Progenitor cell of endocrine pancreas (in vitro differentiated cells): ENCODE results near the gene TYSND1. TPM values are rescaled to one million over a fixed set of nuclear protein-coding genes. Genes with fewer than 3 reads are reported as not detected.

ENCODE experiments used
- DNase-seq: peaks from one replicate; pipeline ENCODE4 v3.0.0; 2021; ENCODE audit warnings: low spot score; ENCODE audit not compliant: unreplicated experiment
- H3K27ac Mint-ChIP-seq: 2 replicates; pipeline ENCODE4 v1.8.0; 2021; ENCODE audit warnings: mild to moderate bottlenecking, moderate library complexity, mixed read lengths
- H3K27me3 Mint-ChIP-seq: 2 replicates; pipeline ENCODE4 v1.8.0; 2021; ENCODE audit warnings: mixed read lengths
- H3K36me3 Mint-ChIP-seq: 2 replicates; pipeline ENCODE4 v1.8.0; 2022; ENCODE audit warnings: mixed read lengths; ENCODE audit not compliant: insufficient read depth
- H3K4me1 Mint-ChIP-seq: 2 replicates; pipeline ENCODE4 v1.8.0; 2021; ENCODE audit warnings: low read depth, mixed read lengths
- H3K4me3 Mint-ChIP-seq: 2 replicates; pipeline ENCODE4 v1.8.0; 2021; ENCODE audit warnings: low read depth, mild to moderate bottlenecking, moderate library complexity, mixed read lengths
- H3K9me3 Mint-ChIP-seq: 2 replicates; pipeline ENCODE4 v1.8.0; 2021; ENCODE audit warnings: low read depth, mixed read lengths
- CTCF ChIP-seq: fragments of 200-600 bp; sonication (generic); IDR thresholded peaks from one replicate; pipeline ENCODE4 v1.5.0; 2021; ENCODE audit warnings: antibody characterized with exemption, mild to moderate bottlenecking; ENCODE audit not compliant: unreplicated experiment
- total RNA-seq: library from RNA; stranded (reverse); gene quantifications from 2 replicates; pipeline ENCODE4 v1.2.1, GENCODE V29; 2021

The TYSND1 gene
- total RNA-seq, 1 donor from 2014 or later: 12.6 TPM

- no peak for TF ChIP-seq CTCF
- Mint-ChIP-seq H3K27ac (no peak overlapping the region), H3K4me1 (no peaks in the 10 kb centered on the region), H3K4me3 (no peak overlapping the region), H3K36me3 (peaks cover 2% of the 10 kb centered on the region), H3K9me3 (no peaks in the 10 kb centered on the region), H3K27me3 (peaks cover 7% of the 10 kb centered on the region)
- no peak for DNase-seq
Observed at GRCh38 chr10:70139151-70139996, 7.1 kb downstream of the TYSND1 start.

GRCh38 chr10:70137927-70138883 lies 8.3 kb downstream of the TYSND1 start:
- H3K4me1 Mint-ChIP-seq: peaks cover under 1% of the 10 kb centered on the region
- H3K9me3 Mint-ChIP-seq: no peaks in the 10 kb centered on the region
- DNase-seq: no peak
- TF ChIP-seq CTCF: no peak
- peaks cover 2% of the 10 kb centered on the region for H3K36me3 Mint-ChIP-seq
- H3K27ac Mint-ChIP-seq: peak overlapping the region; percentile 36
- H3K4me3 Mint-ChIP-seq: no peak overlapping the region
- peaks cover 8% of the 10 kb centered on the region for H3K27me3 Mint-ChIP-seq

- Mint-ChIP-seq H3K27ac (no peak overlapping the region), H3K9me3 (no peaks in the 10 kb centered on the region), H3K36me3 (peaks cover 2% of the 10 kb centered on the region), H3K27me3 (peaks cover 14% of the 10 kb centered on the region), H3K4me1 (peaks cover 5% of the 10 kb centered on the region), H3K4me3 (no peak overlapping the region)
- DNase-seq: no peak
- no peak for TF ChIP-seq CTCF
Observed at GRCh38 chr10:70137135-70137534, 9.4 kb downstream of the TYSND1 start.

GRCh38 chr10:70135684-70136083 lies 10.8 kb downstream of the TYSND1 start:
- TF ChIP-seq CTCF: no peak

GRCh38 chr10:70135046-70135445 lies 11.5 kb downstream of the TYSND1 start:
- no peak overlapping the region for H3K27ac Mint-ChIP-seq
- no peak for TF ChIP-seq CTCF
- H3K4me1 Mint-ChIP-seq: peaks cover 9% of the 10 kb centered on the region
- DNase-seq: no peak
- no peak overlapping the region for H3K4me3 Mint-ChIP-seq
- peaks cover 2% of the 10 kb centered on the region for H3K36me3 Mint-ChIP-seq
- no peaks in the 10 kb centered on the region for H3K9me3 Mint-ChIP-seq
- H3K27me3 Mint-ChIP-seq: peaks cover 14% of the 10 kb centered on the region

More at GRCh38 chr10:70135684-70136083, 10.8 kb downstream of the TYSND1 start:
- Mint-ChIP-seq H3K4me1 (peaks cover 9% of the 10 kb centered on the region), H3K9me3 (no peaks in the 10 kb centered on the region), H3K27me3 (peaks cover 14% of the 10 kb centered on the region), H3K27ac (no peak overlapping the region), H3K36me3 (peaks cover 2% of the 10 kb centered on the region), H3K4me3 (no peak overlapping the region)
- no peak for DNase-seq
